Astrocyte (in vitro differentiated cells and primary cell): Measurements from ENCODE around the gene LRRC10.

Experiments used
- CTCF ChIP-seq: IDR thresholded peaks from 2 replicates; pipeline ENCODE4 v1.5.1; 2011; ENCODE audit warnings: low read depth, mild to moderate bottlenecking, inconsistent platforms, low read length, moderate library complexity; ENCODE audit not compliant: insufficient read depth
- EZH2 ChIP-seq: IDR thresholded peaks from 2 replicates; pipeline ENCODE4 v1.6.1; 2012; ENCODE audit warnings: mild to moderate bottlenecking, low read length, inconsistent platforms; ENCODE audit not compliant: insufficient read depth

GRCh38 chr12:69578283-69578682, 32.4 kb downstream of the LRRC10 start:
- TF ChIP-seq EZH2 (no peak), CTCF (no peak)
